Naive thymus-derived CD8-positive, alpha-beta T cell (primary cell): ENCODE data around the gene GADD45B. TPM values are rescaled to one million over a fixed set of nuclear protein-coding genes. Genes with fewer than 3 reads are reported as not detected.
A peak's percentile ranks its signal among the peaks of the same experiment; 100 is the strongest.
"Not testable (repeated sequence)": the region's sequence is repeated elsewhere in the genome, so short reads cannot be mapped to it uniquely, and the experiment has no call there.

ENCODE experiments used
- ATAC-seq, 2 donors: fragments of 150-1000 bp; cut with Tn5 transposase in 1 of 2; sonication (Bioruptor Pico), chemical (Tn5 transposase) in 1 of 2; 1 replicate in 1 of 2; 2 replicates in 1 of 2; pipeline ENCODE4 v1.10.0; 2021; ENCODE audit warnings: mild to moderate bottlenecking in 2 of 2, moderate library complexity in 2 of 2
- POLR2A ChIA-PET: fragments of 350-600 bp; sonication (Branson Sonifier 250); formaldehyde crosslinking; loops from one replicate; lab custom pipeline; 2021; ENCODE audit warnings: antibody characterized with exemption; lab: Charles Lee
- DNase-seq, 10 donors: peaks; one replicate each; pipeline versions ENCODE4 v3.0.0 to v3.0.0-alpha.2; 2020 to 2022
- H3K27ac Mint-ChIP-seq, 10 donors: one replicate each; pipeline ENCODE4 v1.8.0; 2020 to 2022; ENCODE audit warnings: mild to moderate bottlenecking in 10 of 10, mixed read lengths in 10 of 10, moderate library complexity in 4 of 10, inconsistent platforms in 1 of 10
- H3K27me3 Mint-ChIP-seq, 5 donors: one replicate each; pipeline ENCODE4 v1.8.0; 2021 to 2022; ENCODE audit warnings: mixed read lengths in 5 of 5
- H3K36me3 Mint-ChIP-seq, 3 donors: one replicate each; pipeline ENCODE4 v1.8.0; 2020 to 2022; ENCODE audit warnings: mixed read lengths in 3 of 3, mild to moderate bottlenecking in 2 of 3, inconsistent platforms in 1 of 3
- H3K4me1 Mint-ChIP-seq, 4 donors: one replicate each; pipeline ENCODE4 v1.8.0; 2021 to 2022; ENCODE audit warnings: mixed read lengths in 4 of 4
- H3K4me3 Mint-ChIP-seq, 10 donors: one replicate each; pipeline ENCODE4 v1.8.0; 2020 to 2022; ENCODE audit warnings: mild to moderate bottlenecking in 10 of 10, mixed read lengths in 10 of 10, moderate library complexity in 6 of 10, inconsistent platforms in 1 of 10
- H3K9me3 Mint-ChIP-seq, 9 donors: one replicate each; pipeline ENCODE4 v1.8.0; 2020 to 2022; ENCODE audit warnings: mixed read lengths in 9 of 9, mild to moderate bottlenecking in 3 of 9, inconsistent platforms in 1 of 9, moderate library complexity in 1 of 9
- polyA plus RNA-seq, 3 donors: library from polyadenylated mRNA; unstranded; fragments of 300-500 nt; fragmentation: Illumina TruSeq; gene quantifications; one replicate each; pipeline ENCODE4 v1.2.3, GENCODE V29; 2021
- total RNA-seq, 8 experiments: library from RNA in 2 of 8; stranded (reverse) in 2 of 8; gene quantifications; one replicate each; pipeline ENCODE4 v1.2.3 and lab custom pipeline; 2021 to 2026

The GADD45B gene
- total and polyA plus RNA-seq, 5 experiments from 2014 or later: 41.0 to 115 (median 57.3) TPM

GRCh38 chr19:2492870-2493269, 16.9 kb downstream of the GADD45B start:
- H3K27ac Mint-ChIP-seq: peak overlapping the region in 3 of 10 donors; percentile 34 to 68 (median 43)
- H3K4me3 Mint-ChIP-seq: peak overlapping the region in 6 of 10 donors; percentile 9 to 78 (median 52)
- no peaks in the 10 kb centered on the region for H3K9me3 Mint-ChIP-seq
- no peaks in the 10 kb centered on the region for H3K36me3 Mint-ChIP-seq
- DNase-seq (no peak), ATAC-seq (no peak)
- peaks cover 13 to 48% (median 41%) of the 10 kb centered on the region in 4 donors for H3K4me1 Mint-ChIP-seq
- peaks cover 3 to 46% (median 15%) of the 10 kb centered on the region in 5 donors for H3K27me3 Mint-ChIP-seq
- POLR2A ChIA-PET: interaction anchor here (0.7 to 8.1 kb wide), 3 partner anchors 12 to 26 kb away, joined by 3 to 112 read pairs (median 7); partner anchors contain the start of gene GADD45B

DNA sequence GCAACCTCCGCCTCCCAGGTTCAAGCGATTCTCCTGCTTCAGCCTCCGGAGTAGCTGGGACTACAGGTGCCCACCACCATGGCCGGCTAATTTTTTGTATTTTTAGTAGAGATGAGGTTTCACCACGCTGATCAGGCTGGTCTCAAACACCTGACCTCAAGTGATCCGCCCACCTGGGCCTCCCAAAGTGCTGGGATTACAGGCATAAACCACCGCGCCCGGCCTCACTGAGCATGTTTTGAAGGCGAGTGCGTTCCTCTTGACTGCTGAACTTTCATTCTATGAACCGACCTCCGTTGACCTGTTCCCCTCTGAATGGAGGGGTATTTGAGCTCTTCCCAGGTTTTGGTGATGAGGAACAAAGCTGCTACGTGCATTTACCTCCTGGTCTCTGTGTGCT, 17.5 kb downstream of the GADD45B start:
- DNase-seq, ATAC-seq, H3K36me3 Mint-ChIP-seq, H3K9me3 Mint-ChIP-seq: not testable (repeated sequence)
- POLR2A ChIA-PET: interaction anchor here (1.7 to 8.1 kb wide), 2 partner anchors 13 to 17 kb away, joined by 7 to 112 read pairs; partner anchors contain the start of gene GADD45B
- H3K4me1 Mint-ChIP-seq: peaks cover 13 to 46% (median 39%) of the 10 kb centered on the region in 4 donors
- peaks cover 3 to 46% (median 15%) of the 10 kb centered on the region in 5 donors for H3K27me3 Mint-ChIP-seq
- peak overlapping the region in 6 of 10 donors; percentile 66 to 84 (median 80) for H3K4me3 Mint-ChIP-seq
- peak overlapping the region in 2 of 10 donors; percentile 25 to 68 for H3K27ac Mint-ChIP-seq

- peaks cover 3 to 46% (median 15%) of the 10 kb centered on the region in 5 donors for H3K27me3 Mint-ChIP-seq
- peak overlapping the region; percentile 57 to 85 (median 80) for H3K4me3 Mint-ChIP-seq
- no peak for DNase-seq
- peak in 1 of 2 donors; percentile 3 for ATAC-seq
- no peaks in the 10 kb centered on the region for H3K36me3 Mint-ChIP-seq
- H3K27ac Mint-ChIP-seq: peak overlapping the region in 5 of 10 donors; percentile 30 to 72 (median 68)
- peaks cover 10 to 44% (median 36%) of the 10 kb centered on the region in 4 donors for H3K4me1 Mint-ChIP-seq
- POLR2A ChIA-PET: interaction anchor here (0.6 to 8.1 kb wide), 3 partner anchors 17 to 118 kb away, joined by 5 to 112 read pairs (median 11); partner anchors contain the start of gene GADD45B
- H3K9me3 Mint-ChIP-seq: no peaks in the 10 kb centered on the region
These were observed 18.1 kb downstream of the GADD45B start for GRCh38 chr19:2494084-2494446.

DNA sequence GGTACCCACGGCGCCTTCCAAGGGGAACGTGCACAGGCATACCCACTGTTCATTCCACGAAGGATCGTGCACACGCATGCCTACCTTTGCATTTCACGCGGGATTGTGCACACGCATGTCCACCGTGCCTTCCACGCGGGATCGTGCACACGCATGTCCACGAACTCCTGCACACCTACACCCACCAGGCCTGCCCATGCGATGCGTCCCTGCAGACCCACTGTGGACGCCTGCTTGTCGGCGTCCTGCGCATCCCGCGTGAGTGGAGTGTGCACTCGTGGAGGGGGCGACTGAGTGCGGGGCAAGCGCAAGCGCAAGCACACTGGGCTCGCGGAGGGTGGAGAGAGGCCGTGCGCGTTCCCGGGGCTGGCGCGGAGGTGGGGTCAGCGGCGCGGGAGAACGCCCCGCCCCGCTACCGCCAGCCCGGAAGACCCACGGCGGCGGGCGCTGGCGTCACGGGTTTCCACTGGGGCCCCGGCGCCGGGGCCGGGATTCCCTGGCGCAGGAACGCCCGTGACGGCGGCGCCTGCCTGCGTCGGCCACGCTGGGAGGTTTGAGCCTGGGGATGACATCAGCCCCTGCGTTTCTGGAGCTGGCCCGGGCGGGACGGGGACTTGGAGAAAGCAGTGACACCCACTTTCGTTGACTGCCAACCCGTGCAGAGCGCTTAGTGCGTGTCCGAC, 18.7 kb downstream of the GADD45B start:
- Mint-ChIP-seq H3K4me3 (peak overlapping the region; percentile 57 to 85 (median 80)), H3K36me3 (no peaks in the 10 kb centered on the region), H3K4me1 (peaks cover 10 to 44% (median 34%) of the 10 kb centered on the region in 4 donors), H3K9me3 (no peaks in the 10 kb centered on the region), H3K27ac (peak overlapping the region in 6 of 10 donors; percentile 48 to 78 (median 68)), H3K27me3 (peaks cover 3 to 42% (median 13%) of the 10 kb centered on the region in 5 donors)
- DNase-seq (peak; percentile 28 to 77 (median 42)), ATAC-seq (peak; percentile 75 to 81)
- POLR2A ChIA-PET: interaction anchor here (0.6 to 8.1 kb wide), 11 partner anchors 8 to 117 kb away, joined by 3 to 112 read pairs (median 4); partner anchors contain the start of gene GADD45B

GRCh38 chr19:2495130-2495641, 19.3 kb downstream of the GADD45B start:
- DNase-seq (peak in 2 of 10 donors; percentile 16 to 28), ATAC-seq (peak; percentile 31 to 37)
- Mint-ChIP-seq H3K4me3 (peak overlapping the region; percentile 22 to 80 (median 62)), H3K27me3 (peaks cover 0 to 36% (median 10%) of the 10 kb centered on the region in 5 donors), H3K27ac (peak overlapping the region in 2 of 10 donors; percentile 9 to 57), H3K4me1 (peaks cover 10 to 41% (median 32%) of the 10 kb centered on the region in 4 donors), H3K9me3 (no peaks in the 10 kb centered on the region), H3K36me3 (no peaks in the 10 kb centered on the region)
- POLR2A ChIA-PET: interaction anchor here (0.7 to 8.1 kb wide), 10 partner anchors 9 to 69 kb away, joined by 3 to 112 read pairs (median 4); partner anchors contain the start of gene GADD45B

- Mint-ChIP-seq H3K27me3 (peaks cover 0 to 33% (median 7%) of the 10 kb centered on the region in 5 donors), H3K4me3 (peak overlapping the region; percentile 58 to 85 (median 71)), H3K9me3 (no peaks in the 10 kb centered on the region), H3K4me1 (peaks cover 10 to 38% (median 32%) of the 10 kb centered on the region in 4 donors), H3K36me3 (no peaks in the 10 kb centered on the region), H3K27ac (peak overlapping the region in 4 of 10 donors; percentile 33 to 57 (median 48))
- POLR2A ChIA-PET: interaction anchor here (0.5 to 8.1 kb wide), 11 partner anchors 9 to 68 kb away, joined by 3 to 112 read pairs (median 3); partner anchors contain the start of gene GADD45B
- no peak for DNase-seq
- ATAC-seq: no peak
These were observed 19.9 kb downstream of the GADD45B start for GRCh38 chr19:2495651-2496316.

DNA sequence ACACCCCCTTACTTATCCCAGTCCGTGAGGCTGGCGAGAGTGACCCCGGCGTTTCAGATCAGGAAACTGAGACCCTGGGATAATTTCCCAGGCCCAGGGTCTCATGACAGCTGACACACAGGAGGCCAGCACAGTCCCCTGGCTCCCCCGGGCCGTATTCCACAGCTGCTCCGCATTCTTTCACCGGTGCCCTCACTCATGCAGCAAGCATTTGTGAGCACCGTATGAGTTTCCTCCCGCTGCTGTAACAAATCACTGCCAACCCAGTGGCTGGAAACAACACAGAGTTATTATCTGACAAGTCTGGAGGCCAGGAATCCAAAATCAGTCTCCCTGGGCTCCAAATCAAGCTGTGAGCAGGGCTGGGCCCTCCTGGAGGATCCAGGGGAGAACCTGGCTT, 21.3 kb downstream of the GADD45B start:
- H3K9me3 Mint-ChIP-seq: no peaks in the 10 kb centered on the region
- peak overlapping the region in 2 of 10 donors; percentile 48 to 77 for H3K4me3 Mint-ChIP-seq
- no peak overlapping the region for H3K27ac Mint-ChIP-seq

GRCh38 chr19:2500156-2500555, 24.2 kb downstream of the GADD45B start:
- ATAC-seq (no peak), DNase-seq (no peak)
- Mint-ChIP-seq H3K27ac (peak overlapping the region in 1 of 10 donors; percentile 57), H3K27me3 (peaks cover 0 to 2% (median 0%) of the 10 kb centered on the region in 5 donors), H3K4me1 (peaks cover 11 to 34% (median 30%) of the 10 kb centered on the region in 4 donors), H3K36me3 (no peaks in the 10 kb centered on the region), H3K4me3 (no peak overlapping the region), H3K9me3 (no peaks in the 10 kb centered on the region)
- POLR2A ChIA-PET: interaction anchor here (1.4 to 8.1 kb wide), 2 partner anchors 23 to 121 kb away, joined by 3 to 112 read pairs; partner anchors contain the start of gene GADD45B

More for the DNA sequence above, 21.3 kb downstream of the GADD45B start:
- Mint-ChIP-seq H3K27me3 (peaks cover 0 to 19% (median 3%) of the 10 kb centered on the region in 5 donors), H3K36me3 (no peaks in the 10 kb centered on the region), H3K4me1 (peaks cover 10 to 31% (median 28%) of the 10 kb centered on the region in 4 donors)
- POLR2A ChIA-PET: interaction anchor here (0.5 to 8.1 kb wide), 4 partner anchors 17 to 81 kb away, joined by 3 to 112 read pairs (median 3); partner anchors contain the start of gene GADD45B
- DNase-seq: no peak
- ATAC-seq: no peak

- ATAC-seq (no peak), DNase-seq (no peak)
- Mint-ChIP-seq H3K36me3 (no peaks in the 10 kb centered on the region), H3K9me3 (no peaks in the 10 kb centered on the region), H3K4me1 (peaks cover 9 to 35% (median 29%) of the 10 kb centered on the region in 4 donors), H3K4me3 (no peak overlapping the region), H3K27me3 (peaks cover 0 to 2% (median 0%) of the 10 kb centered on the region in 5 donors), H3K27ac (peak overlapping the region in 2 of 10 donors; percentile 13 to 62)
- POLR2A ChIA-PET: no interaction called here
These were observed 24.9 kb downstream of the GADD45B start for GRCh38 chr19:2500841-2501261.

- ATAC-seq (peak; percentile 82 to 89), DNase-seq (peak; percentile 37 to 86 (median 64))
- H3K4me3 Mint-ChIP-seq: peak overlapping the region; percentile 57 to 85 (median 78)
- H3K27ac Mint-ChIP-seq: peak overlapping the region; percentile 89 to 98 (median 94)
- POLR2A ChIA-PET: interaction anchor here (0.5 to 7.1 kb wide), 18 partner anchors 8 to 1424 kb away, joined by 3 to 193 read pairs (median 4); partner anchors contain the start of gene GADD45B
- H3K4me1 Mint-ChIP-seq: peaks cover 8 to 38% (median 35%) of the 10 kb centered on the region in 4 donors
- no peaks in the 10 kb centered on the region for H3K36me3 Mint-ChIP-seq
- H3K27me3 Mint-ChIP-seq: peaks cover 0 to 3% (median 0%) of the 10 kb centered on the region in 5 donors
- H3K9me3 Mint-ChIP-seq: no peaks in the 10 kb centered on the region
These were observed 27.7 kb downstream of the GADD45B start for GRCh38 chr19:2503521-2504109.

GRCh38 chr19:2506656-2507055, 30.7 kb downstream of the GADD45B start:
- not testable (repeated sequence) for H3K27me3 Mint-ChIP-seq, H3K36me3 Mint-ChIP-seq, ATAC-seq, DNase-seq, H3K9me3 Mint-ChIP-seq
- peak overlapping the region in 3 of 10 donors; percentile 38 to 90 (median 83) for H3K27ac Mint-ChIP-seq
- H3K4me3 Mint-ChIP-seq: peak overlapping the region in 2 of 10 donors; percentile 38 to 66
- peaks cover 8 to 33% (median 32%) of the 10 kb centered on the region in 4 donors for H3K4me1 Mint-ChIP-seq
- POLR2A ChIA-PET: interaction anchor here (0.6 to 7.1 kb wide), 7 partner anchors 11 to 1609 kb away, joined by 3 to 193 read pairs (median 6); partner anchors contain the start of gene GADD45B
